ENCODE measurements around the gene ZKSCAN5.

GRCh38 chr7:99499371-99499720 is 5.1 kb upstream of the ZKSCAN5 start:
- TF ChIP-seq, protein P1, sequence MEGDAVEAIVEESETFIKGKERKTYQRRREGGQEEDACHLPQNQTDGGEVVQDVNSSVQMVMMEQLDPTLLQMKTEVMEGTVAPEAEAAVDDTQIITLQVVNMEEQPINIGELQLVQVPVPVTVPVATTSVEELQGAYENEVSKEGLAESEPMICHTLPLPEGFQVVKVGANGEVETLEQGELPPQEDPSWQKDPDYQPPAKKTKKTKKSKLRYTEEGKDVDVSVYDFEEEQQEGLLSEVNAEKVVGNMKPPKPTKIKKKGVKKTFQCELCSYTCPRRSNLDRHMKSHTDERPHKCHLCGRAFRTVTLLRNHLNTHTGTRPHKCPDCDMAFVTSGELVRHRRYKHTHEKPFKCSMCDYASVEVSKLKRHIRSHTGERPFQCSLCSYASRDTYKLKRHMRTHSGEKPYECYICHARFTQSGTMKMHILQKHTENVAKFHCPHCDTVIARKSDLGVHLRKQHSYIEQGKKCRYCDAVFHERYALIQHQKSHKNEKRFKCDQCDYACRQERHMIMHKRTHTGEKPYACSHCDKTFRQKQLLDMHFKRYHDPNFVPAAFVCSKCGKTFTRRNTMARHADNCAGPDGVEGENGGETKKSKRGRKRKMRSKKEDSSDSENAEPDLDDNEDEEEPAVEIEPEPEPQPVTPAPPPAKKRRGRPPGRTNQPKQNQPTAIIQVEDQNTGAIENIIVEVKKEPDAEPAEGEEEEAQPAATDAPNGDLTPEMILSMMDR (IDR thresholded peaks at IDR 0.05; ENCODE audit: poor library complexity), result no peak
- no peak for TF ChIP-seq EZH2 (IDR thresholded peaks at IDR 0.05; ENCODE audit: borderline replicate concordance)

All from hepatocyte (in vitro differentiated cells).